CD4-positive, alpha-beta T cell treated with Interleukin-17A for 1 hour (primary cell): Measurements from ENCODE around the gene EFNA1.

ENCODE experiments used
- DNase-seq: peaks from one replicate; pipeline ENCODE4 v3.0.0-alpha.2; 2020

Gene EFNA1, protein sequence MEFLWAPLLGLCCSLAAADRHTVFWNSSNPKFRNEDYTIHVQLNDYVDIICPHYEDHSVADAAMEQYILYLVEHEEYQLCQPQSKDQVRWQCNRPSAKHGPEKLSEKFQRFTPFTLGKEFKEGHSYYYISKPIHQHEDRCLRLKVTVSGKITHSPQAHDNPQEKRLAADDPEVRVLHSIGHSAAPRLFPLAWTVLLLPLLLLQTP

DNA sequence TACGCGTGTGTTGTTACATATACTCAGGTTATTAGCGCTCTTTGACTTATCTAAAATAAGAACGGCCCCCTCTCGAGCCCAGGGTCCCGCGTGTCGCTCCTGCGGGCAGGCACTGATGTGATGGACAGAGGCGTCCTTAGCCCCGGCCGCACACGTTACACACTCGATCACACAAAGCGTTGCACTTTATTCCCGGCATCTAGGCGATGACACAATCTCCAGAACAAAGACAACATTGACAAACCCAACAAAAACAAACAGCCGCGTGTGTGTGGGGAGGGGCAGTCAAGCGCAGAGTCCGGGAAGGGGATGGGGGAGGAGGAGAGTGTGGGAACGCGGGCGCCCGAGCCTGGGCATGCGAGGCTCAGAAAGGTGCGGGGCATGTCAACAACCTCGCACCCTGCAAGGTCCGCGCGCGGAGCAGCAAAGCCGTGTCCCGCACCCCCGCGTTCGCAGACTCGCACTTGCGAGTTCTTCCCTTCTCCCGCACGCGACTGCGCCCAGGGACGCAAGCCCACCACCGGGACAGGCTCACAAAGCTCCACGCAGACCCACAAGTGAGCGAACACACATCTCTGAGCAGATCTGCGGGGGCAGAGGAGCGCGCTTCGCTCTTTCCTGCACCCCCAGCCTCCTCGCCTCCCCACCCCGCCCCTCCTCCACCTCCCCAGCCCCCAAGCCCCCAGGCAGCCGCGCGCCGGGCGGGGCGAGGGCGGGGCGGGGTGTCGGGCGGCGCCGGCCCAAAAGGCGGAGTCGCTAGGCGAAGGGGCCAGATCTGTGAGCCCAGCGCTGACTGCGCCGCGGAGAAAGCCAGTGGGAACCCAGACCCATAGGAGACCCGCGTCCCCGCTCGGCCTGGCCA, at the start of gene EFNA1:
Gene EFNA1 (plus strand): TSS at position 772 of the 862 bp plus-strand sequence. CDS start 102 bp downstream, outside the sequence.
- peak; percentile 47 for DNase-seq

DNA sequence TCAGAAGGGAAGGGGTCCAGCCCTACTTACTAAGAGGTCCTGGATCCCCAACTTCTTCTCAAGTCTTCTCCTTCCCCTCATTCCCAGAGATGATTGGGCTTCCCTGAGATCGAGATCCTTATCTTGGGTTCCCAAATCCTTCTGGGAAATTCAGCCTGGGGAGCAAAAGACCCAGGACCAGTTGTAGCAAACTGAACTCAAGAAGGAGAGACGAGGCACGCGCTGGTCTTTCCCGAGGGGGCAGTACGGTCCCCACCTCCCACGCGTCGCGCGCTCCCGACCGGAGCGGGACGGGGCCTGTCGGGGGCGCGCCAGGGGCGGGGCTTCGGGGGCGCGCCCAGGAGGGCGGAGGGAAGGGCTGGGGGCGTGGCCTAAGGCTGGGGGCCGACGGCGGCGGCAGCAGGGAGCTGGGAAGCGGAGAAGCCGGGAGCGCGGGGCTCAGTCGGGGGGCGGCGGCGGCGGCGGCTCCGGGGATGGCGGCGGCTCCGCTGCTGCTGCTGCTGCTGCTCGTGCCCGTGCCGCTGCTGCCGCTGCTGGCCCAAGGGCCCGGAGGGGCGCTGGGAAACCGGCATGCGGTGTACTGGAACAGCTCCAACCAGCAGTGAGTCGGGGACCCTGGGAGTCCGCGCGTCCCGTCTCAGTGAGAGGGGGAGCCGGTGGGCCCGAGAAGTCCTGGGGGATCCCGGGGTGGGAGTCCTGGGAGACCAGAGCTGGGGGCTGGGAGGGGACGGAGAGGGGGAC, 49.0 kb upstream of the EFNA1 start, which contains the start of gene EFNA3:
Gene EFNA3 (plus strand): TSS at position 369 of the 741 bp plus-strand sequence. CDS start 105 bp downstream, at position 474.
- DNase-seq = peak; percentile 73

DNA sequence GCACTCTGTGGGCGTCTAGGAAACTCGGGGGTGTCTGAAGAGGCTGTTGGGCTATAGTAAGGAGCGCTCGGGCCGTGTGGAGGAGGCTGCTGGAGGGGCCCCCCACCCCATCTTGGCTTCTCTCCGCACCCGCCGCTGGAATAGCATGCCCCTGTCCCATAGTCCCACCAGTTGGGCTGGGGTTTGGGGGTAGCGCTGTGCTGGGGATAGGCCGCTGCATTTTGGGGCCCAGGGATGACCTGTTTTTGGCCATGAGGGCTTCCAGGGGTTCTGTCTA, 48.5 kb upstream of the EFNA1 start:
- no peak for DNase-seq

DNA sequence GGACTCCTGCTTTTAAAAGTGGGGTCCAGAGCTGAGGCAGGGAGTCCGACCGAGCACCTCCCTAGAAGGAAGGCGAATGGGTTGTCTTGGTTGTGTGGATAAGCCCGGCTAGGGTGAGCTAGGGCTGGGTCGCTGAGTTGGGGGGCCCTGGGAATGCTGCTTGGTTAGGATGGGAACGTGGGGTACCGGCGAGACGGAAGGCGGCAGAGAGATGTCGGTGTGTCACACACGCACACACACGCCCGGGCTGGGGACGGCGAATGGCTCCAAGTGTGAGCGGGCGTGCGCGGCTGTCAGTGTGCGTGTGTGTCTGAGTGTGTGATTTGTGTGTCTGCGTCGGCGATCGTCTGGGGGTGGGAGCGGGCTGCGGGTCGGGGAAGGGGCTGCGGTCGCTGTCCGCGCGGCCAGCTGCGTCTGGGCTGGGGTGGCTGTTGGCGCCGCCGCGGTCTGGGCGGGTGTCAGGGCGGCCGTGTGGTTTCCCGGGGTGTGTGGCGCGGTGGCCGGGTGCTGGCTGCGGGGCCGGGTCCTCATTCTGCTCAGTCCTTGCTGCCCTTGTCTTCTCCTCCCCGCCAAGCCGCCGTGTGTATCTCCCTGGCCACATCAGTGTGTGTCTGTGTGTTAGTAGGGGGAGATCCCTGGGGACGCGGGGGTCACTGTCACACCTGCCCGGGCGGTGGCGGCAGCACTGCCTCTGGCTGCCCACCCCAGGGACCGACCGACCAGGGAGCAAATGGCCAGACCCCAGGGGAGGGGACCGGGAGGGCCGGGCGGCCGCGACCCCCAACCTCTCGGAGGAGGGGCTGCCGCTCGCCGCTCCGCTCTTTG, 48.0 kb upstream of the EFNA1 start:
- peak; percentile 31 for DNase-seq

DNA sequence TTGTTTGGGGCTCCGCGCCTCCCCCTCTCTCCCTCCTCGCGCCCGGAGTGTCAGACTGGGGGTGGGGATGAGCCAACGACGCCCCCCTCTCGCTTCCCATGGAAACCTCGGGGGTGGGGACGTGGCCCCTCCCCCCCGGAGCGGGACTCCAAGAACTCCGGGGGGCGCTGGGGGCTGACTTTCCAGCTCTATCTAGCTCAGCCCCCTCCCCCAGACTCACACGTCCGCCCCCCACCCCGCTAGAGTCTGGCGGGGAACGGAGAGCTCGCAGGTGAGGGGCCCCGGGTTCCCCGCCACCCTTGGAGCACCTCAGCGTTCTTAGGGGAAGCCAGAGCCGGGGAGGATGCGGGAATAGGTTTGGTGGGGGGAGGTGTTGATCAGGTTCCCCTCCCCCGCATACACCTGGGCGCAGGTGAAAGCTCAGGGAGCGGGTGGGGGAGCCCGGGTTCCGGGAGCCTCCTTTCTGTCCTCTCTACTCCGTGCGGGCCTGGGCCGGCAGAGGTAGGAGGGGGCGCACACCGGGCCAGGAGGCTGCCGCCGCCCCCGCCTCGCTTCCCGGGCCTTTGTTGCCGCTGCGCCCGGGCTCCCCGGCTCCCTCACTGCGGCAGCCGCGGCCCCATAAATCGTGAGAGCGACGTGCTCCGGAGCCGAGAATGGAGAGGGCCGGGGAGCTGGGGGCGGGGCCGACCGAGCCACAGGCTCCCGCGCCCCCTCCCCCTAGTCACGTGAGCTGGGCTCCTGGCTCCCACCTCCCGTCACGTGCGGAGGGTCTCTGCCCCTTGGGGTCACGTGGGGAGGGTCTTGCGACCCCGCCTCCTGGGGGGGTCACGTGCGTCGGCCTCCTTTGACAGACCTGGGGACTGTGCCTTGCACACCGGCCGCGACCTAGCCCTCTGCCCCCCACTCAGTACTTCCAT, 47.1 kb upstream of the EFNA1 start:
- DNase-seq = peak; percentile 44

DNA sequence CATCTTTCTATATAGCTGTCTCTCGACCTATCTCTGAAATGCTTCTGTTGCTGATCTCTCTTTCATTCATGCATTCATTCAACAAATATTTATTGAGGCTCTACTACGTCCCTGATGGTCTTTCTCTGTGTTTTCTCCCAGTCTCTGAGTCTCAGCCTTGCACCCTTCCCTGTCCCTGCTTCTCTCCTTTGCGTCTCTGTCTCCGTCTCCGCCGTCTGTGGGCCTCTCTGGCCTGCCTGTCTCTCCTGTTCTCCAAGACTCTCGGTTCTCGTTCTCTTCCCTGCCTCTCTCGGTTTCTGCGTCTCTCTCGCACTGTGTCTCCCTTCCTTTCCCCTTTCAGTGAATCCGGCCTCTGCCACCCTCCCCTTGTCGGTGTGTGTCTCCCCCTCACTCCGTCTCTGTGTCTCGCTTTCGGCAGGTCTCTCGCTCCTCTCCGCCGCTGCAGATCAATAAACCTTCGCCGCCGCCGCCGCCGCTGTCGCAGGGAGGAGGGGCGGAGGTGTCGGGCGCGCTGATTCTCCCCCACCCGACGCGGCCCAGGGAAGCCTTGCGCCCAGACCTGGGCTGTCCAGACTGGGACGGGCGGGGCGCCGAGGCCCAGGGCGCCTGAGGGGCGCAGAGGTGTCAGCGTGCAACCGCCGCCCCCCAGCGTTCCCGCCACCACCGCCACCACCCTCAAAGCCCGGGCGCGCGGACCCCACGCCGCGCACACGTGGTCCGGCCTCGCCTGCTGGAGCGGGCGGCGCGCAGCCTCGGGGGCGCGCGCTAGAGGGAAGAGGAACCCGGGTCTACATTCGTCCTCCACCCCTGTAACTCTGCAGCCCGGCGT, 46.0 kb upstream of the EFNA1 start:
- peak; percentile 42 for DNase-seq

DNA sequence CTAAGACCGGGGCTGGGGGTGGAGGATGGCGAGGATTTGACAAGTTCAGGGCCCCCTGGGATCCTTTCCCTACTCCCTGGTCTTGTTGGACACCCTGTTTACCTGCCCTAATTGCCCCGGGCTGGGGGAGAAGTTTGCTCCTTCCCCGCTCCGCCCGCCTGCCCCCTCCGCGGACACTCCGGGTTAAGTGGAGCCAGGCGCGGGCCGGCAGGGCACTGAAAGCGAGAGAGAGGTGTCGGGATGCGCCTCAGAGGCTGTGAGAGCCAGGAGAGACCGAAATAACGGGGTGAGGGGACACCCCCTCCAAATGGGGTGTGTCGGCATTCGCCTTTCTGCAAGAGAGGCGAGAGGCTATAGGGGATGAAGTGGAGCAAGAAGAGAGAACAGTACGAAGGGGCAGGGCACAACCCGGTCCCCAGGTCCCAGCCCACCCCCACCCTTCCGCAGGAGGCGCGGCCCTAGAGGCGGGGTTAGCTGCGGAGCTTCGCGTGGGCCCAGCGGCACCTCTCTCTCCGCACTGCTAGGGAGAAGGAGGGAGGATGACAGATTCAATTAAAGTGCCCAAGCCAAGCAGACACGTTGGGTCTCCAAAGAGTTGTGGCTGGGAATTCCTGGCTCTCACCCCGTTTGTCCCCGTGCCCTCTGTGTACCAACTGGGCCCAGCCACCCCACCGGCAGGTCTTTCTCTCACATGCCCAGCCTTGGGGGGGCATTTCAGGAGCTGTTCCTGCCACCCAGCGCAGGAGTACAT, 45.2 kb upstream of the EFNA1 start:
- peak; percentile 36 for DNase-seq

DNA sequence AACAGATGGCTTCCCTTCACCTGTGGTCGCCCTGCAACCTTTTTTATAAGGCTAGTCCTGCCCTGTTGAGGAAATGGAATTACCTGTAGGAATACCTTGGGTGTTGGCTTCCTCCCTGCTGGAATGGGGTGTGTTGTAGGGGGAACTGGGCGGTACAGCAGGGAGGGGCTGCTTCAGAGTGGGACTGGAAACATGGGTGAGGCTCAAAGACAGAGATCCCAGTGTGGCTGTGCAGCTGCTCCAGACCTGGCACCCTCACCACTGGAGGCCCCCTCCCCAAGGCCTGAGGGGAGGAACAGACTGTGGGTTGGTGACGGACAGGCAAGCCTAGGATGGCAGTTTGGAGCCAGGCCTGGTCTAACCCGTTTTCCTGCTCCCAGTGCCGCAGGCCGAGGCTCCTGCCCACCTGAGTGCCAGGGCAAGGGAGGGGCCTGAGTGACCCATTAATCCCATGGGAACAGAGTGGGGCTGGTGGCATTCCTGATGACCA, 44.6 kb upstream of the EFNA1 start:
- DNase-seq = no peak

DNA sequence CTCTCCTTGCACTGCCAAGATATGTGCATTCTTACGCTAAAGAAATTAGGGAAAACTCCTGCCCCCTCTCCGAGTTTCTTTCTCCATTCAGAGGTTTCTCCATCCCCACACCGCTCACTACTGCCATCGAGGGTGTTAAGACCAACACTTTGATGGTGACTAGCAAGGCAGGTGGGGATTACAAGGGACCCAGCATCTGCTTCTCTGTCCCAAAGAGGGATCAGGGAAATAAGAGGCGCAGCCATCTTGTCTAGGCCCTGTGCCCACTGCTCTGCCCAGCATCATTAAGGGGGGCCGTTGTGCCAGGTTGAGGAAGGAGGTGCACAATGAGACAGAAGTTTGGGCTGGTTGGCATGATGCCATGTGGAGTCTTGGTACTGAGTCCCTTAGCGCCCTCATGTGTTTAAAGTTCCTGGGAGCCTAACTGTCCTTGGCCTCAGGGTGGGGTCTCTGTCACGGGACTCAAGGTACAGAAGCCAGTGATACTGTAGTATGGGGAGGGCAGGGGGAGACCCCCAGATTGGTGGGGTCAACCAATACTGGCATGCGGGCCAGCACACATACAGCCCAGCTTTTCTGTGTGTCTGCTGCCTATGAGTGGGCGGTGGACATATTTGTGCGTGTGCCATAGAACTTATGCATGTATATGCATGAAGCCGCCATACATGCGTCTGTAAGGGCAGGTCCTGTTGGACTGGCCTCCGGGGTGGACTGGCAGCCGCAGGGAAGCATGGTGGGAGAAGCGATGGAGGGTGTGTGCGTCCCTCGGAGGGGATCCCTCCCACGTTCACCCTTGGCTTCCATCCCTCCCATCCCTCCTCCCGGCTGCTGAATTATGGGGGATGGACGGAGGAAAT, 43.6 kb upstream of the EFNA1 start:
- peak; percentile 31 for DNase-seq

DNA sequence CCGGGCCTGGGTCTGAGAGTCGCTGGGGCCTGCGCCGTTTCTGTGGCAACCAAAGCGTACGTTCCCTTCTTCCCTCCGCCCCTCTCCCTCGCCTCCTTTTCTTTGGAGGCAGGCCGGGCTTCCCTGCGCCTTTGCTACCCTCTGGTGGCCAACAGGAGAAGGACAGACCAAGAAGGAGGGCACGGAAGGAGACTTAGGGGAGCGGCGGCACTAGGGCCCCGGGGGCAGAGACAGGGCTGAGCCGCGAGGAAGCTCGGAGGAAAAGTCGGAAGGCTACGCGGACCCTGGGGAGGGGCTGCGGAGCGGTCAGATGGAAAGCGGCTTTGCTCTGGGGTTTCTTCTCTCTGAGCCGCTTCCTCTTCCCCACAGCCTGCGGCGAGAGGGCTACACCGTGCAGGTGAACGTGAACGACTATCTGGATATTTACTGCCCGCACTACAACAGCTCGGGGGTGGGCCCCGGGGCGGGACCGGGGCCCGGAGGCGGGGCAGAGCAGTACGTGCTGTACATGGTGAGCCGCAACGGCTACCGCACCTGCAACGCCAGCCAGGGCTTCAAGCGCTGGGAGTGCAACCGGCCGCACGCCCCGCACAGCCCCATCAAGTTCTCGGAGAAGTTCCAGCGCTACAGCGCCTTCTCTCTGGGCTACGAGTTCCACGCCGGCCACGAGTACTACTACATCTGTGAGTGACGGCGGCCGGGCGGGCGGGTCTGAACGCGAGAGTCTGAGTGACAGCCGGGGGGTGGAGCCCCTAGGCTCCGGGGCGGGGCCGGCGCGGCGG, 42.8 kb upstream of the EFNA1 start:
- peak; percentile 93 for DNase-seq

DNA sequence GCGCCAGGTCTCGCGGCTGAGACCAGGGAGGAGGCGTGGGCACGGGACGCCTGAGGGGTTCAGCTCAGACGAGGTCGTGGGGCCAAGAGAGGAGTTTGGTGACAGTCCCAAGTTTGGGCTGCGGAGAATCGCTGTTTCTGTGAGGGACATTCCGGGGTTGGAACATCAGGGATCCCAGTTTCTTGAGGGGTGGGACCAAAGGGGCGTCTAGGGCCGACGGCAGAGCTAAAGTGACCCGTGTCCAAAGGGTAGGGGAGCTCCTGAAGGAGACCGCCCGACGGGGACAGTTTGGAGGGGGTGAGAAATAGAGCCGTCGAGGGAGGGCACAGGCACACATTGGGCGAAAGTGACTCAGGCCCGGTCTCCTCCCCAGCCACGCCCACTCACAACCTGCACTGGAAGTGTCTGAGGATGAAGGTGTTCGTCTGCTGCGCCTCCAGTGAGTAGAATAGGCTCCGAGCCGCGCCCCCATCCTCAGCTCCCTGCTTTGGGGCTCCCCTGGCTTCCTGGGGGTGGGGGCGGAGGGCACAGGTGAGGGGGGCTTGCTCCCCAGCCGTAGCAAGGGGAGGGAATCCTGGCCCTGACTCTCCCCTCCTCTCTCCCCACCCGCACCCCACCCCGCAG, 42.1 kb upstream of the EFNA1 start:
- DNase-seq = peak; percentile 73

DNA sequence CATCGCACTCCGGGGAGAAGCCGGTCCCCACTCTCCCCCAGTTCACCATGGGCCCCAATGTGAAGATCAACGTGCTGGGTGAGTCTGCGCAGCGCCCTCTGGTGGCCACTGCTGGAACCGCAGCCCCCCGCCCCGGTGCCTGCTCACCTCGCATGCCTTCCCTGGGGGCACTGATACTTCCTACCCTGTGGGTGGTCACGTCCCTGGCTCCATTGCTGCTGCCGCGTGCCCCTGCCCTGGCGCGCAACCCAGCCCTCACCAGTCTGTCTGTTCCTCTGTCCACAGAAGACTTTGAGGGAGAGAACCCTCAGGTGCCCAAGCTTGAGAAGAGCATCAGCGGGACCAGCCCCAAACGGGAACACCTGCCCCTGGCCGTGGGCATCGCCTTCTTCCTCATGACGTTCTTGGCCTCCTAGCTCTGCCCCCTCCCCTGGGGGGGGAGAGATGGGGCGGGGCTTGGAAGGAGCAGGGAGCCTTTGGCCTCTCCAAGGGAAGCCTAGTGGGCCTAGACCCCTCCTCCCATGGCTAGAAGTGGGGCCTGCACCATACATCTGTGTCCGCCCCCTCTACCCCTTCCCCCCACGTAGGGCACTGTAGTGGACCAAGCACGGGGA, 41.4 kb upstream of the EFNA1 start:
- DNase-seq = peak; percentile 84

DNA sequence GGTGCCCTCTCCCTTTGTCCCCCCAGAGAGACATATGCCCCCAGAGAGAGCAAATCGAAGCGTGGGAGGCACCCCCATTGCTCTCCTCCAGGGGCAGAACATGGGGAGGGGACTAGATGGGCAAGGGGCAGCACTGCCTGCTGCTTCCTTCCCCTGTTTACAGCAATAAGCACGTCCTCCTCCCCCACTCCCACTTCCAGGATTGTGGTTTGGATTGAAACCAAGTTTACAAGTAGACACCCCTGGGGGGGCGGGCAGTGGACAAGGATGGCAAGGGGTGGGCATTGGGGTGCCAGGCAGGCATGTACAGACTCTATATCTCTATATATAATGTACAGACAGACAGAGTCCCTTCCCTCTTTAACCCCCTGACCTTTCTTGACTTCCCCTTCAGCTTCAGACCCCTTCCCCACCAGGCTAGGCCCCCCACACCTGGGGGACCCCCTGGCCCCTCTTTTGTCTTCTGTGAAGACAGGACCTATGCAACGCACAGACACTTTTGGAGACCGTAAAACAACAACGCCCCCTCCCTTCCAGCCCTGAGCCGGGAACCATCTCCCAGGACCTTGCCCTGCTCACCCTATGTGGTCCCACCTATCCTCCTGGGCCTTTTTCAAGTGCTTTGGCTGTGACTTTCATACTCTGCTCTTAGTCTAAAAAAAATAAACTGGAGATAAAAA, 40.7 kb upstream of the EFNA1 start:
- DNase-seq = no peak

DNA sequence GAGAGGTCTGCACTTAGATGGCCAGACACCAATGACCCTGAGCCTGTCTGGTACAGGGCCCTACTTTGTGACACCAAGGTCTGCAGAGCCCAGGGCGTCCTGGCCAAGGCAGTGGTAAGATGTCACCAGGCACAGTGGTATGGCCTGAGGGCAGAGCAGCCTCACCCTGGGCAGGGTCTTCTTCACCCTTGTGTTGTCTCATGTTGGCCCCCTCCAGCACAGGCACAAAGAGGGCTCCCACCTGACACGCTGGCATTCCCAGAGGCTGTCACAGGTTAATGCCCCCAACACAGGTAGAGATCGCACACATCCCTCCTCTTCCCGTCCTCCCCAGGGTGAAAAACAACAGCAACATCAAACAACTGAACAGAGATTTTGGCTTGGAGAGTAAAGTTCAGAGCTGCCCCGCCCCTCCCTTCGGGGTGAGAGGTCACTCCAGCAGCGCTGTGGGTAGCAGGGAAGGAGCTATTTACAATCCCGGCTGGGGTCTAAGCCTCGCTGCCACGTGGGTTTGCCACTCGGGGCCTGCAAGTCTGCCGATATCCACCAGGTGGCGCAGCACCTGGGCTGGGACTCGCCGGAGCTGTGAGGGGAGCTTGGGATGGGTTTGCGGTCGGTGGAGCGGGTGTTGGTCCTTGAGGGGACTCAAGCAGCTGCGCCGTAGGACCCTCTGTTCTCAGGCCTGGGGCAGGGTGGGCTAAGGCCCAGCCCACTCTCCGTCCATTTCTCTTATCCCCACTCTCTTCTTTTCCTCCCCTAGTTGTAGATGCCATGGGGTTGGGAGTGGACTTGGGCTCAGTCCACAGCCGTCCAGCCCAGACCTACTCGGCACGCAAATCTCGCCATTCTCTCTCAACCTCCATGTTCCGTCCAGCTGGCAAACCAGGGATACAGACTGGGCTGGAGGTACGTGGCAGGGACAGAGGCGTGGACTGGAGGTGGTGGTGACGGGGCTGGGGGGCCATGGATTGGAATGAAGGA, 36.3 kb upstream of the EFNA1 start:
- DNase-seq = peak; percentile 81

DNA sequence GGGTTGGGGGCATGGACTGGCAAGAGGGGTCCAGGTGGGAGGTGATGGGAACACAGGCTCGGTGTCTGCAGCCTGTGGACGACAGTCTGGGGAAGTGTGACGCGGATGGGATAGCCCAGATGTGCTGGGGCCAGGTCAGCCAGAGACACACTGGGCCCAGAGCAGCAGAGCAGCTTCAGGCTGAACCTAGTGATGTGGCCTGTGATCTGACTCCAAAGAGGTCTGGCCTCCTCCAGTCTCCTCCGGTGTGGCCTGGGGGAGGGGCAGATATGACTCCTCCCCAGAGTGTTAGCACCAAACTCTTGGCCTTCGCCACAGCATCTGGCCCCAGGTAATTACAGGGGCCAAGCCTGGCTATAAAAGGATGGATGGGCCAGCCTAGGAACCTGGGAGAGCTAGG, 35.5 kb upstream of the EFNA1 start:
- no peak for DNase-seq
